Mammary epithelial cell (primary cell): ENCODE results near the gene TNFRSF13B.

ENCODE experiments used
- EZH2 ChIP-seq: IDR thresholded peaks from 2 replicates; pipeline ENCODE4 v1.6.1; 2012; ENCODE audit warnings: low read length, inconsistent platforms, borderline replicate concordance
- TF ChIP-seq, protein P1 (sequence below), 2 donors: IDR thresholded peaks in 1 of 2; conservative IDR thresholded peaks in 1 of 2; 2 replicates each; pipeline ENCODE4 v1.5.1; 2011 to 2012; ENCODE audit warnings: inconsistent platforms in 2 of 2, low read length in 2 of 2, mild to moderate bottlenecking in 2 of 2, control low read depth in 1 of 2, low read depth in 1 of 2; ENCODE audit not compliant: insufficient read depth in 1 of 2; ENCODE audit errors: extremely low read depth in 1 of 2

DNA sequence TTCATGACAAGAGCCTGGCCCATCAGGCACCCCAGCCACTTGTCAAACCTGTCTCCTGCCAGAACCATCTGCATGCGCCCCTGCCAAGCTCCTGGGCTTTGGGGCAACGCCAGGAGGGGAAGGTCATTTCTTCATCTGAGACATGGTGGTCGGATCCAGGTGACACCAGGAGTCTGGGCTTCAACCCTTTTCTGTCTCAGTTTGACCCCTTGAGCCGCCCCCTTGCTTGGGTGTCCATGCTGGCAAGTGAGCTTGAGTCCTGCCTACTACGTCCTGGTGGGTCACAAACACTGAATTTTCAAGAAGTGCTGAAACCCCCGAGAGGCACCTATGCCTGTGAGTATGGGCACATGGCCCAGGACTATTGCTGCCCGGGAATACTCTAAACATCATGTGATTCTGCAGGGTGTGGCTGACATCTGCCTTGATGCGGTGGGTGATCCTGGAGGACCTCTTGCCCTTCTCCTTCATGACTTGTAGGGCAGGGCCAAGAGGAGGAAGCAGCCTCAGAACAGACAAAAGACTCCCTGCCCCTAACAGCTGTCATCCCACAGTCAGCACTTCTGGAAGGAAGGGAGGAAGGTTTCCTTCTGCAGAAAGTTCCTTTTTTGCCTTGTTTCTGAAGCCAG is 43.4 kb downstream of the TNFRSF13B start:
- TF ChIP-seq, protein P1, sequence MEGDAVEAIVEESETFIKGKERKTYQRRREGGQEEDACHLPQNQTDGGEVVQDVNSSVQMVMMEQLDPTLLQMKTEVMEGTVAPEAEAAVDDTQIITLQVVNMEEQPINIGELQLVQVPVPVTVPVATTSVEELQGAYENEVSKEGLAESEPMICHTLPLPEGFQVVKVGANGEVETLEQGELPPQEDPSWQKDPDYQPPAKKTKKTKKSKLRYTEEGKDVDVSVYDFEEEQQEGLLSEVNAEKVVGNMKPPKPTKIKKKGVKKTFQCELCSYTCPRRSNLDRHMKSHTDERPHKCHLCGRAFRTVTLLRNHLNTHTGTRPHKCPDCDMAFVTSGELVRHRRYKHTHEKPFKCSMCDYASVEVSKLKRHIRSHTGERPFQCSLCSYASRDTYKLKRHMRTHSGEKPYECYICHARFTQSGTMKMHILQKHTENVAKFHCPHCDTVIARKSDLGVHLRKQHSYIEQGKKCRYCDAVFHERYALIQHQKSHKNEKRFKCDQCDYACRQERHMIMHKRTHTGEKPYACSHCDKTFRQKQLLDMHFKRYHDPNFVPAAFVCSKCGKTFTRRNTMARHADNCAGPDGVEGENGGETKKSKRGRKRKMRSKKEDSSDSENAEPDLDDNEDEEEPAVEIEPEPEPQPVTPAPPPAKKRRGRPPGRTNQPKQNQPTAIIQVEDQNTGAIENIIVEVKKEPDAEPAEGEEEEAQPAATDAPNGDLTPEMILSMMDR (conservative IDR thresholded peaks at IDR 0.05 in 1 of 2, IDR thresholded peaks at IDR 0.05 in 1 of 2; ENCODE audit: extremely low read depth in 1 of 2, insufficient read depth in 1 of 2, low read depth in 1 of 2, low read length in 2 of 2): no peak
- TF ChIP-seq EZH2: no peak
